Tracheal epithelial cell (primary cell): ENCODE measurements around the gene PARP2. TPM values are rescaled to one million over a fixed set of nuclear protein-coding genes. Genes with fewer than 3 reads are reported as not detected.

Experiments
- total RNA-seq: library from RNA; depleted of rRNA; stranded (reverse); fragments of >200 nt; gene quantifications from 2 replicates; pipeline ENCODE4 v1.2.1, GENCODE V29; 2014

PARP2 gene, protein sequence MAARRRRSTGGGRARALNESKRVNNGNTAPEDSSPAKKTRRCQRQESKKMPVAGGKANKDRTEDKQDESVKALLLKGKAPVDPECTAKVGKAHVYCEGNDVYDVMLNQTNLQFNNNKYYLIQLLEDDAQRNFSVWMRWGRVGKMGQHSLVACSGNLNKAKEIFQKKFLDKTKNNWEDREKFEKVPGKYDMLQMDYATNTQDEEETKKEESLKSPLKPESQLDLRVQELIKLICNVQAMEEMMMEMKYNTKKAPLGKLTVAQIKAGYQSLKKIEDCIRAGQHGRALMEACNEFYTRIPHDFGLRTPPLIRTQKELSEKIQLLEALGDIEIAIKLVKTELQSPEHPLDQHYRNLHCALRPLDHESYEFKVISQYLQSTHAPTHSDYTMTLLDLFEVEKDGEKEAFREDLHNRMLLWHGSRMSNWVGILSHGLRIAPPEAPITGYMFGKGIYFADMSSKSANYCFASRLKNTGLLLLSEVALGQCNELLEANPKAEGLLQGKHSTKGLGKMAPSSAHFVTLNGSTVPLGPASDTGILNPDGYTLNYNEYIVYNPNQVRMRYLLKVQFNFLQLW
- total RNA-seq, result 2.6 and 4.1 TPM in 2 replicates

GRCh38 chr14:20343092-20343861 is at the start of gene PARP2:
PARP2 (plus strand) TSS chr14:20343635; CDS start chr14:20343642, 7 bp downstream.

GRCh38 chr14:20305265-20306078 is 38.0 kb upstream of the PARP2 start, which contains the start of gene TTC5:
TTC5 (minus strand) TSS chr14:20305951; CDS start chr14:20305937, 14 bp downstream.

GRCh38 chr14:20332788-20333493 is 10.5 kb upstream of the PARP2 start, which contains the start of gene CCNB1IP1:
CCNB1IP1 (minus strand) TSS chr14:20333279; CDS start chr14:20316523, 16,756 bp downstream.

Other genes starting within 250 kb of the PARP2 start
- gene OR4K17, start 232.9 kb upstream of the PARP2 start, total RNA-seq, result not detected in 2 replicates
- gene OR4N5, start 204.8 kb upstream of the PARP2 start, total RNA-seq, result not detected in 2 replicates
- not detected in 2 replicates for gene OR11G2, start 152.7 kb upstream of the PARP2 start, total RNA-seq
- gene OR11H6, start 119.9 kb upstream of the PARP2 start, total RNA-seq, result not detected in 2 replicates
- gene OR11H7, start 114.7 kb upstream of the PARP2 start, total RNA-seq, result not detected in 2 replicates
- gene OR11H4, start 104.3 kb upstream of the PARP2 start, total RNA-seq, result under 0.01 TPM in 1 of 2 replicates, not detected in the other
- 11.1 and 11.5 TPM in 2 replicates for gene TTC5, start 37.7 kb upstream of the PARP2 start, total RNA-seq
- 110 and 144 TPM in 2 replicates for gene CCNB1IP1, start 10.4 kb upstream of the PARP2 start, total RNA-seq
- gene TEP1, start 69.9 kb downstream of the PARP2 start, total RNA-seq, result 15.6 and 17.6 TPM in 2 replicates
- gene KLHL33, start 92.5 kb downstream of the PARP2 start, total RNA-seq, result not detected in 2 replicates
- 16.2 and 19.3 TPM in 2 replicates for gene OSGEP, start 111.2 kb downstream of the PARP2 start, total RNA-seq
- 43.4 and 45.2 TPM in 2 replicates for gene APEX1, start 111.6 kb downstream of the PARP2 start, total RNA-seq
- gene PIP4P1, start 117.8 kb downstream of the PARP2 start, total RNA-seq, result 16.4 and 23.4 TPM in 2 replicates
- gene PNP, start 125.8 kb downstream of the PARP2 start, total RNA-seq, result 95.3 and 110 TPM in 2 replicates
- gene RNASE10, start 161.9 kb downstream of the PARP2 start, total RNA-seq, result not detected in 2 replicates
- under 0.01 TPM in 1 of 2 replicates, not detected in the other for gene RNASE9, start 217.4 kb downstream of the PARP2 start, total RNA-seq
- gene RNASE11, start 244.4 kb downstream of the PARP2 start, total RNA-seq, result not detected in 2 replicates
- not detected in 2 replicates for gene RNASE12, start 247.7 kb downstream of the PARP2 start, total RNA-seq